Natural killer cell (primary cell): Measurements from ENCODE around the gene SLAIN2. TPM values are rescaled to one million over a fixed set of nuclear protein-coding genes. Genes with fewer than 3 reads are reported as not detected.

Experiments used
- ATAC-seq, 3 donors: fragments of 150-1000 bp in 2 of 3; fragments of 200-7000 bp in 1 of 3; cut with Tn5 transposase; 1 replicate in 1 of 3; 2 replicates in 2 of 3; pipeline ENCODE4 v1.10.0; 2021; ENCODE audit warnings: mild to moderate bottlenecking in 2 of 3, moderate library complexity in 2 of 3
- DNase-seq, 2 donors: peaks; one replicate each; pipeline versions ENCODE4 v3.0.0 to v3.0.0-alpha.2; 2013 to 2021; ENCODE audit warnings: mixed read lengths in 1 of 2
- H3K27ac ChIP-seq: one replicate; pipeline ENCODE4 v1.5.1; 2013; ENCODE audit warnings: mild to moderate bottlenecking, low read length
- H3K27me3 ChIP-seq: one replicate; pipeline ENCODE4 v1.6.1; 2013; ENCODE audit warnings: low read length; ENCODE audit not compliant: control insufficient read depth, insufficient read depth
- H3K36me3 ChIP-seq: one replicate; pipeline ENCODE4 v1.6.1; 2013; ENCODE audit warnings: low read length; ENCODE audit not compliant: control insufficient read depth, insufficient read depth
- H3K4me1 ChIP-seq: one replicate; pipeline ENCODE4 v1.6.1; 2013; ENCODE audit warnings: low read length; ENCODE audit not compliant: control insufficient read depth, insufficient read depth
- H3K4me3 ChIP-seq: one replicate; pipeline ENCODE4 v1.5.1; 2013; ENCODE audit warnings: low read length
- H3K9me3 ChIP-seq: one replicate; pipeline ENCODE4 v1.6.1; 2013; ENCODE audit warnings: low read length; ENCODE audit not compliant: control insufficient read depth, insufficient read depth
- H3K27ac Mint-ChIP-seq, 2 donors: one replicate each; pipeline ENCODE4 v1.8.0; 2022; ENCODE audit warnings: mild to moderate bottlenecking in 2 of 2, mixed read lengths in 2 of 2, moderate library complexity in 1 of 2
- H3K27me3 Mint-ChIP-seq, 2 donors: one replicate each; pipeline ENCODE4 v1.8.0; 2022; ENCODE audit warnings: low read depth in 2 of 2, mixed read lengths in 2 of 2
- H3K36me3 Mint-ChIP-seq: one replicate; pipeline ENCODE4 v1.8.0; 2022; ENCODE audit warnings: mixed read lengths
- H3K4me1 Mint-ChIP-seq, 2 donors: one replicate each; pipeline ENCODE4 v1.8.0; 2022; ENCODE audit warnings: mixed read lengths in 2 of 2
- H3K4me3 Mint-ChIP-seq: one replicate; pipeline ENCODE4 v1.8.0; 2022; ENCODE audit warnings: mild to moderate bottlenecking, moderate library complexity, mixed read lengths
- H3K9me3 Mint-ChIP-seq, 2 donors: one replicate each; pipeline ENCODE4 v1.8.0; 2022; ENCODE audit warnings: mixed read lengths in 2 of 2
- WGBS: methylation state at CpG from one replicate; pipeline ENCODE4 v1.1.7; 2013; ENCODE audit warnings: missing lambda C conversion rate; ENCODE audit not compliant: insufficient coverage; 5-methylcytosine and 5-hydroxymethylcytosine counted together
- intact Hi-C: fragments of 100-400 bp; cut with micrococcal nuclease; formaldehyde crosslinking; loops from one replicate; pipeline ENCODE4 v1.14.2; 2022
- total RNA-seq, 4 donors: library from RNA; stranded (reverse); fragments of 120-200 nt in 1 of 4; gene quantifications; one replicate each; pipeline versions ENCODE4 v1.2.3 to v1.2.4, GENCODE V29; 2013 to 2022
- TF ChIP-seq, protein P1 (sequence below): fragments of 200-600 bp; IDR thresholded peaks from one replicate; pipeline ENCODE4 v1.8.0; 2022; ENCODE audit warnings: antibody characterized with exemption

Gene SLAIN2
- total RNA-seq, 3 donors from 2014 or later (not counting 1 experiment from before 2014, with no cell fraction given), result 76.9 to 103 (median 98.5) TPM

DNA sequence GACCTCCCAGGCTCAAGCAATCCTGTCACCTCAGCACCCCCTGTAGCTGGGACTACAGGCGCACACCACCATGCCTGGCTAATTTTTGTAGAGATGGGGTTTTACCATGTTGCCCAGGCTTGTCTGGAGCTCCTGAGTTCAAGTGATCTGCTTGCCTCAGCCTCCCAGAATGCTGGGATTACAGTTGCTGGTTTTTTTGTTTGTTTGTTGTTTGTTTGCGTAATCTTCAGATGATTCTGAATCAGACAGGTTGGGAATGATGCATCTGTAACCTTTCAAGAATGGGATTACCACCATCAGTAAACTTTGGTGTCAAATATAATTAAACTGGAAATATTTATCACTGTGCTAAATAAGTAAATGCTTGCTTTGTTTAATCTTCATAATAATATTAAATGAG, 79.8 kb downstream of the SLAIN2 start:
- Histone ChIP-seq H3K36me3 (peaks cover 28% of the 10 kb centered on the region), H3K4me3 (no peak overlapping the region), H3K27me3 (no peaks in the 10 kb centered on the region), H3K4me1 (no peaks in the 10 kb centered on the region), H3K9me3 (no peaks in the 10 kb centered on the region), H3K27ac (no peak overlapping the region)
- Mint-ChIP-seq H3K27me3 (no peaks in the 10 kb centered on the region), H3K4me1 (peaks cover 10 to 12% of the 10 kb centered on the region in 2 donors), H3K9me3 (no peaks in the 10 kb centered on the region), H3K27ac (no peak overlapping the region), H3K4me3 (no peak overlapping the region), H3K36me3 (peaks cover 11% of the 10 kb centered on the region)
- ATAC-seq (no peak), DNase-seq (no peak)
- TF ChIP-seq, protein P1, sequence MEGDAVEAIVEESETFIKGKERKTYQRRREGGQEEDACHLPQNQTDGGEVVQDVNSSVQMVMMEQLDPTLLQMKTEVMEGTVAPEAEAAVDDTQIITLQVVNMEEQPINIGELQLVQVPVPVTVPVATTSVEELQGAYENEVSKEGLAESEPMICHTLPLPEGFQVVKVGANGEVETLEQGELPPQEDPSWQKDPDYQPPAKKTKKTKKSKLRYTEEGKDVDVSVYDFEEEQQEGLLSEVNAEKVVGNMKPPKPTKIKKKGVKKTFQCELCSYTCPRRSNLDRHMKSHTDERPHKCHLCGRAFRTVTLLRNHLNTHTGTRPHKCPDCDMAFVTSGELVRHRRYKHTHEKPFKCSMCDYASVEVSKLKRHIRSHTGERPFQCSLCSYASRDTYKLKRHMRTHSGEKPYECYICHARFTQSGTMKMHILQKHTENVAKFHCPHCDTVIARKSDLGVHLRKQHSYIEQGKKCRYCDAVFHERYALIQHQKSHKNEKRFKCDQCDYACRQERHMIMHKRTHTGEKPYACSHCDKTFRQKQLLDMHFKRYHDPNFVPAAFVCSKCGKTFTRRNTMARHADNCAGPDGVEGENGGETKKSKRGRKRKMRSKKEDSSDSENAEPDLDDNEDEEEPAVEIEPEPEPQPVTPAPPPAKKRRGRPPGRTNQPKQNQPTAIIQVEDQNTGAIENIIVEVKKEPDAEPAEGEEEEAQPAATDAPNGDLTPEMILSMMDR, result no peak
- intact Hi-C loops, result no loop called here
- 100% methylated on average over 2 of the region's 2 CpGs for WGBS

DNA sequence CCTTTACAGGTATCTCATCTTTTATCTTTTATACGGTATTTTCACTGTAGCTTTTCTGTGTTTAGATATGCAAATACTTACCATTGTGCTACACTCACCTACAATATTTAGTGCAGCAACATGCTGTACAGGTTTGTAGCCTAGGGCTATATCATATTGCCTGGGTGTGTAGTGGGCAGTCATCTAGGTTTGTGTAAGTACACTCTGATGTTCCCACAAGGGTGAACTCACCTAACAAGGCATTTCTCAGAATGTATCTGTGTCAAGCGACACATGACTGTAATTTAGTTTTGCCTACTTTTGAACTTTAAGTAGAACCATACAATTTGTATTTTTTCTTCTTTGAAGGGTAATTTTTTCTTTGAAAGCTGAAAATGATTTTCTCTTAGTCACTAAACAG, 87.6 kb downstream of the SLAIN2 start:
- H3K9me3 Mint-ChIP-seq, result no peaks in the 10 kb centered on the region
- 100% methylated on average over 1 of the region's 2 CpGs for WGBS
- intact Hi-C loops, result no loop called here
- H3K27ac Mint-ChIP-seq, result no peak overlapping the region
- DNase-seq (no peak), ATAC-seq (no peak)
- H3K36me3 Mint-ChIP-seq, result no peaks in the 10 kb centered on the region
- no peak overlapping the region for H3K4me3 ChIP-seq
- H3K9me3 ChIP-seq, result no peaks in the 10 kb centered on the region
- H3K4me1 ChIP-seq, result no peaks in the 10 kb centered on the region
- TF ChIP-seq, protein P1, result no peak
- no peak overlapping the region for H3K4me3 Mint-ChIP-seq
- no peaks in the 10 kb centered on the region for H3K27me3 Mint-ChIP-seq
- H3K27ac ChIP-seq, result no peak overlapping the region
- H3K27me3 ChIP-seq, result no peaks in the 10 kb centered on the region
- peaks cover 11 to 14% of the 10 kb centered on the region in 2 donors for H3K4me1 Mint-ChIP-seq
- no peaks in the 10 kb centered on the region for H3K36me3 ChIP-seq

DNA sequence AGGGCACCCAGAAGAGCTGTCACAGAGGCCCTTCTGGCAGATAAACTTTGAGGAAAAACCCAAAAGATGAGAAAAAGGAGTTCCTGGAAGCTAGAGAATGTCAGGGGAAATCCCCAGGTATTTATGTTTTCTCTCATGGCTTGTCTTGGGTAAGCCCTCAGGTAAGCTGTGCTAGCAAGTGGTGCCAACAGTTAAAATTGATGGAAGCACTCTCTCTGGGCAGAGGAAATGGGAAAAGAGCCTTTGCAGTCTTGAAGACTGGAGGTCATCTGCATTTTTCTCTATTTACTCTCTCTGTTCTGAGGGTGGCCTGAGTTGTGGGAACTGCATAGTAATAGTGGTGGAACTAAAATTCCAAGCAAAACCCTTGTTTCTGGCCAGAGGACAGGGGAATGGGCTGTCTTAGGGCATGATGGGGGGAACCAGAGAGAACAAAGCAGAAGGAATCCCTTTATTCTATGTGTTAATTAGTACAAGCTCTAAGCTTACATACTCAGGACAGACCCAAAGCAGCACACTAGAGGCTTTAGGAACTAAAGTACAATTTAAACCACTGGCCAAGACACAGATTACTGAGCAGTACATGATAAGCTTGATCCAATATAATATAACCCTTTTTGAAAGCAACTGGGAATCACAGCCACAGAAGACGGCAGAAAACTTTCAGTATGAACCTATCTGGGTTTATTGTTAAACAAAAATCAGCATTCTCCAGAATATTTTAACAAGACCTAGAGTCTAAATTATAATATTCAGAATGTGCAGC, 88.6 kb downstream of the SLAIN2 start:
- Histone ChIP-seq H3K4me1 (no peaks in the 10 kb centered on the region), H3K36me3 (no peaks in the 10 kb centered on the region), H3K4me3 (no peak overlapping the region), H3K9me3 (no peaks in the 10 kb centered on the region), H3K27me3 (no peaks in the 10 kb centered on the region), H3K27ac (no peak overlapping the region)
- Mint-ChIP-seq H3K36me3 (no peaks in the 10 kb centered on the region), H3K4me1 (peaks cover 11 to 14% of the 10 kb centered on the region in 2 donors), H3K27ac (no peak overlapping the region), H3K9me3 (no peaks in the 10 kb centered on the region), H3K4me3 (no peak overlapping the region), H3K27me3 (no peaks in the 10 kb centered on the region)
- ATAC-seq (no peak), DNase-seq (no peak)
- intact Hi-C loops, result no loop called here
- WGBS, result 100% methylated on average over 1 of the region's 1 CpG
- TF ChIP-seq, protein P1, result no peak

DNA sequence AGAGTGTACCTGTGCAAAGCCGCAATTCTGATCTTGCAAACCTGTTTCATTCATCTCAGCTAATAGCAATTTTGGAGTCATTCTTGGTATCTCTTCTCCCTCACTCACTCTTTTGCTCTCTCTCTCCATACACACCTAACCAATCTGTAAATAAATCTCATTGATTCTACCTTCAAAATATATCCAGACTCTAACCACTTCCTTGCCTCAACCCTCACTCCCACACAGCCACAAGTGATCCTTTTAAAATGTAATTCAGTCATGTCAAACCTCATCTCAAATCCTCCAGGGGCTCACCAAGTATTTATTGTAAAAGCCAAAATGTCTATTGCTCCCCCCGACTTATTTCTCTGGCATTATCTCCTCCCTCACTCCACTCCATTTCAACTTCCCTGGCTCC, 90.1 kb downstream of the SLAIN2 start:
- Mint-ChIP-seq H3K4me1 (peaks cover 11 to 14% of the 10 kb centered on the region in 2 donors), H3K4me3 (no peak overlapping the region), H3K9me3 (no peaks in the 10 kb centered on the region), H3K36me3 (no peaks in the 10 kb centered on the region), H3K27me3 (no peaks in the 10 kb centered on the region), H3K27ac (peak overlapping the region; percentile 0 to 35)
- Histone ChIP-seq H3K9me3 (no peaks in the 10 kb centered on the region), H3K27me3 (no peaks in the 10 kb centered on the region), H3K36me3 (no peaks in the 10 kb centered on the region), H3K4me1 (no peaks in the 10 kb centered on the region), H3K27ac (no peak overlapping the region), H3K4me3 (no peak overlapping the region)
- peak in 1 of 2 donors; percentile 4 for DNase-seq
- no peak for ATAC-seq
- intact Hi-C loops, result no loop called here
- 82% methylated on average over 2 of the region's 2 CpGs for WGBS
- TF ChIP-seq, protein P1, result no peak
